HG02970 (cell line): Measurements from ENCODE around the gene TMEM260.
"Not testable (repeated sequence)": the region's sequence is repeated elsewhere in the genome, so short reads cannot be mapped to it uniquely, and the experiment has no call there.

Experiments
- ATAC-seq: cut with Tn5 transposase; IDR thresholded peaks from one replicate; pipeline ENCODE4 v1.9.1; 2021; ENCODE audit warnings: mild to moderate bottlenecking, moderate library complexity, moderate number of reproducible peaks; ENCODE audit not compliant: unreplicated experiment, low FRiP score

The TMEM260 gene

DNA sequence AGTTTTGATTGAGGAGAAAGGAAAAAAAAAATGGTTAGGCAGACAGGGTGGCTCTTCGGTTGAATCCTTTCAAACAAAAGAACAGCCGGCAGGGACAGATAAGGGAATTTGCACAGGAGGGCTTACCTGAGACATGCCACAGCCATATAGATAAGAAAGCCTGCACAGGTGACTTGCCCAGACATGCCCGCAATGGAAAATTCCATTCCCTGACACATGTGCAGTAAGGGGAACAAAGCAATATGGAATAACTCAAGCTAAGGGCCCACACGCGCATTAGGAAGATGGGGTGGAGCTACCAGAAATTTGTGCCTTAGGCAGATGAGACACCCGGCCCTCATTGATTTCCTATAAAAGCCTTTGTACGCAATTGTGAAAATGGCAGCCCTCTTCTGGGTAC is 86.7 kb downstream of the TMEM260 start:
- no peak for ATAC-seq

DNA sequence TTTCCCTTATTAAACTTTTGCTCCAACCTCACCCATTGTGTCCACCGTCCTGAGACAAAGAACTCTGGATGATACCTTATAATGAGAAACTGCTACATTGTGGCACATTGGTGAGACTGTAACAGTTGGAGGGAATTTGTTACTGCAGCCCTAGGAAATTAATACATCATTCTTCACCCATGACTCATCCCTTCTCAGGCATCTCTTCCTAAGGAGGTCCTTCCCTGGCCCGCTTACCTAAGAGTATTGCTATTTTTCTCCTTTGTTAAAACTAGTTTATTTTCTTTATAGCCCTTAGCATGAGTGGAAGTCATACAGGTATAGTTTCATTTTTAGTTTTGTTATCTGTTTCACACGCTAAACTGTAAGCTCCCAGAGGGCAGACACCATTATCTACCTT is 87.1 kb downstream of the TMEM260 start:
- ATAC-seq: no peak

DNA sequence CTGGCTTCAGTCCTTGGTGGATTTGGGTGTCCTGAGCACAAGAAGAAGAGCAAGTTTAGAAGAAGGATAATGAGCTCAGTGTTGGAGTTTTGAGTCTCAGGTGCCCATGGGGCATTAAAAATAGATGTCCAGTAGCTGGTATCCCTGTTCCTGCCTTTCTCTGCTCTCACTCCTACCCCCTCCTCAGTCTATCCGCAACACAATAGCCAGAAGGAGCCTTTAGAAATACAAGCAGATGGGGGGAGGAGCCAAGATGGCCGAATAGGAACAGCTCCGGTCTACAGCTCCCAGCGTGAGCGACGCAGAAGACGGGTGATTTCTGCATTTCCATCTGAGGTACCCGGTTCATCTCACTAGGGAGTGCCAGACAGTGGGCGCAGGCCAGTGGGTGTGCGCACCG is 87.7 kb downstream of the TMEM260 start:
- ATAC-seq: not testable (repeated sequence)

DNA sequence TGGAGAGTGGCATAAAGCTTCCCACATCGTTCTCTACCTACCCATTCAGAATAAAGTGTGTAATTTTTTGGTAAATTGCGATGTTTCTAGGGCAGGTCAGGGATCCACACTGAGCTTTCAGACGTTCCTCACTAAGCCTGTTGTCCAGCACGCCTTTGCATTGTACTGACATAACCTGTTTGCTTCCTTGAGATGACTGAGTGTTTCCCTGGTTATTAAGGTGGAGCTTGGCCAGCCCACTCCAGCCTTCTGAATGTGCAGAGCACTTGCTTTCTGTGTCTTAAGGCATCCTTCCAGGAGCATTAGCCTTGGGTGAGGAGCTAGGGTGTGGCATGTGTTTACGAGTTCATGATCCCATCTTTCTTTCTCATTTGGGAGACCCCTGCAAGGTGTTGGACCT is 96.4 kb downstream of the TMEM260 start:
- ATAC-seq: no peak

DNA sequence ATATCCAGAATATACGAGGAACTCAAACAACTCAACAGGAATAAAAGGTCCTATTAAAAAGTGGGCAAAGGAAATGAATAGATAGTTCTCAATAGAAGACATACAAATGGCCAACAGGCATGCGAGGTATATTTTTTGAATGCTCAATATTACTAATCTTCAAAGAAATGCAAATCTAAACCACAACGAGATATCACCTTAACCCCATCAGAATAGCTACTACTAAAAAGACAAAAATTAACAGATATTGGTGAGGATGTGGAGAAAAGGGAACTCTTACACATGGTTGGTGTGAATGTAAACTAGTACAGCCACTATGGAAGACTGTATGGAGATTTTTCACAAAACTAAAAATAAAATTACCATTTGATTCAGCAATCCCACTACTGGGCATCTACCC is 99.2 kb downstream of the TMEM260 start:
- no peak for ATAC-seq

DNA sequence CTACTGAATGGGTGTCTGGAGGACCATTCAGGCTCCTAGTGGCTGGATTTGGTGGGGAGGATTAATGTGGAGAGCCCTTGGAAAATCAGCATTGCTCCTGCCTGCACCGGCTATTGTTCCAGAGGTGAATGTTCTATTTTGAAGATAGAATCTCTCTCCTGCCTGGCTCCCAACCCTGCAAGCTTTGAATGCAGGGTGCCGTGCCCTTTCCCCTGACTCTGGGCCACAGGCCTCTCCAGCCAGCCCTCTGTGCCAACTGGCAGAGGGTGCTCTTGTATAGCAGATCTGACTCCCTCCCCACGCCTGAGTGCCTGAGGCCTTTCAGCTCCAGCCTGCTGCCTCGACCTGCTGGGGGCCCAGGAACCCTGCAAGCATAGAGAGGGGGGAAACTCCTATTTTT is 106.8 kb downstream of the TMEM260 start:
- no peak for ATAC-seq

DNA sequence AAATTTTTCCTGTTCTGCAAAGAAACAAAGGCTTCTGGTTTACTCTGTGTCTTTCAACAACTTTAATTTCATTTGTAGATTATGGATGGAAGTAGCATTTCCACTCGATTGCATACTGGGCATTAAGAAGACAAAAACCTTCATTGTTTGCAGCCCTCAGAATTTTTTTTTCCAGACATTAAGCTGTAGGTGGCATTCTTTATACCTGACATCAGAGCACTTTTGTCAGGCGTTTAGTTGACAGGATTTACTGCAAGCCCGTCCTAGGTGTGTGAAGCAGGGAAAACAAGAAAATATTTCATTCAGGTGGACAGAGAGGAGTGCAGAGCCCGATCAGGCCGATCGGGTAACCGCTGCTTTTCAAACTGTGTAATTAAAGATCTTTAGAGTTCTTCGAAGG is 107.5 kb downstream of the TMEM260 start:
- no peak for ATAC-seq

DNA sequence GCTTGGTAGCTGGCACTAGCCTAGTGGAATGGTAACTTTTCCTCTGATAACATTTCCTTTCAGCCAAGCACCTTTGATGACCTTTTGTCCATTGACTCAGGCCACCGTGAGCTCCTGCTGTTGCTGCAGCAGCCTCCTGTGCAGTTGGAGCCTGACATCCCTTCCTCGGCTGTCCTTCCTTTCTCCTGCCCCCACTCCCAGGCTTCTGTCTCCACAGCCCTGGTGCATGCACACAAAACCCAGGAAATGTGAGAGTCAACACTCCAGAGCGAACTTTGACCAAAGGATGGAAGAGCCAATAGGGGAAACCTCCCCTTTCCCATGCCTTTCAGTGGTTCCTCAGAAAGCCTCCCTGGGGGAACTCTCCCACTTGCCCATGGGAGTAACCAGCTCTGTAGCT is 115.0 kb downstream of the TMEM260 start:
- ATAC-seq: no peak

DNA sequence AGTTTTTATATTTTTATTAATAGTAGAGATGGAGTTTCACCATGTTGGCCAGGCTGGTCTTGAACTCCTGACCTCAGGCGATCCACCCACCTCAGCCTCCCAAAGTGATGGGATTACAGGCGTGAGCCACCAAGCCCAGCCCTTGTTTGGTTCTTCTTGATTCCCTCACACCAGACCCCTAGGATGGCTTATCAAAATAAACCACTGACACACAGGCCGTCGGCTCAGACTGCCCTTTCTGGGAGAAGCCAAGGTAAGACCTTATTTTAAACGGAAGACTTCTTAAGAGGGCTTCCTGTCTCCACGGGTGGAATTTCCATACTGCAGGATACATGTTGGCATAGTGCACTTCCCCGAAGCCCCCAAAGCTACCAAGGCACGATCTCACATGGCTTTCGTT is 115.6 kb downstream of the TMEM260 start:
- ATAC-seq: not testable (repeated sequence)
